NCI-H146 (cell line): Measurements from ENCODE around the gene RAMP1.
"Not testable (repeated sequence)": the region's sequence is repeated elsewhere in the genome, so short reads cannot be mapped to it uniquely, and the experiment has no call there.

Experiments used
- DNase-seq: peaks from one replicate; lab custom pipeline; 2025; lab: John Stamatoyannopoulos, UW

RAMP1 gene

GRCh38 chr2:237863689-237864443, 4.4 kb downstream of the RAMP1 start:
- no peak for DNase-seq

- DNase-seq = no peak
These were observed 5.1 kb downstream of the RAMP1 start for GRCh38 chr2:237864444-237864931.

- DNase-seq = no peak
These were observed 5.7 kb downstream of the RAMP1 start for GRCh38 chr2:237864940-237865622.

GRCh38 chr2:237865623-237866041, 6.2 kb downstream of the RAMP1 start:
- DNase-seq = no peak

- no peak for DNase-seq
These were observed 6.7 kb downstream of the RAMP1 start for GRCh38 chr2:237866101-237866621.

GRCh38 chr2:237867465-237867864, 8.0 kb downstream of the RAMP1 start:
- DNase-seq = no peak

- DNase-seq = not testable (repeated sequence)
These were observed 8.7 kb downstream of the RAMP1 start for GRCh38 chr2:237868074-237868473.

GRCh38 chr2:237868631-237869342, 9.4 kb downstream of the RAMP1 start:
- DNase-seq = no peak

GRCh38 chr2:237869343-237870102, 10.1 kb downstream of the RAMP1 start:
- DNase-seq = no peak

- DNase-seq = no peak
These were observed 10.7 kb downstream of the RAMP1 start for GRCh38 chr2:237870126-237870525.

- no peak for DNase-seq
These were observed 11.6 kb downstream of the RAMP1 start for GRCh38 chr2:237870754-237871651.

DNA sequence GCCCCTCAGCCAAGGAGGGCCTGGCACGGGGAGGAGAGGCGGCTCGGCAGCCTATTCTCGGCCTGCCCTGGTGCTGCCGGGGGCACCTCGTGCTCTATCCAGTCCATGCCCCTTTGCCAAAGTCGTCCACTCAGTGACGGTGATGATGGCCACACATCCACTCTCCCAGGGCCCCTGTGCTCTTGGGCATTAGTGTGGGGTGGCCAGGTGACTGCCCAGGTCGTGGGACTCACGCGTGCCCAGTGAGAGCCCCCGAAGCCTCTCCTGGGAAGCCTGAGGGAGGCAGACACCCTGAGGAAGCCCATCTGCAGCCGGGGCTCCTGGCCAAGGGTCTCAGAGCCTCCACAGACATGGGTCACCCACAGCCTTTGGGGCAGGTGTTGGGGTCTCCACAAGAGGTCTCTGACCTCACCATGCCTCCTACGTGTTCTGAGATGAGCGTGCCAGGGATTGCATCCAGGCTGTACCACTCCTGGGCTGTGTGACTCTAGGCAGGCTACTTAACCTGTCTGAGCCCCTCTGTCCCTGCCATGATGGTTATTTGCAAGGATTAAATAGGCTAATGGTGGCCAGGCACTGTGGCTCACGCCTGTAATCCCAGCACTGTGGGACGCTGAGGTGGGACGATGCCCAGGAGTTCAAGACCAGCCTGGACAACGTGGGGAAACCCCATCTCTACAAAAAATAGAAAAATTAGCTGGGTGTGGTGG, 12.9 kb downstream of the RAMP1 start:
- DNase-seq = no peak

GRCh38 chr2:237873421-237873831, 14.0 kb downstream of the RAMP1 start:
- DNase-seq = no peak

DNA sequence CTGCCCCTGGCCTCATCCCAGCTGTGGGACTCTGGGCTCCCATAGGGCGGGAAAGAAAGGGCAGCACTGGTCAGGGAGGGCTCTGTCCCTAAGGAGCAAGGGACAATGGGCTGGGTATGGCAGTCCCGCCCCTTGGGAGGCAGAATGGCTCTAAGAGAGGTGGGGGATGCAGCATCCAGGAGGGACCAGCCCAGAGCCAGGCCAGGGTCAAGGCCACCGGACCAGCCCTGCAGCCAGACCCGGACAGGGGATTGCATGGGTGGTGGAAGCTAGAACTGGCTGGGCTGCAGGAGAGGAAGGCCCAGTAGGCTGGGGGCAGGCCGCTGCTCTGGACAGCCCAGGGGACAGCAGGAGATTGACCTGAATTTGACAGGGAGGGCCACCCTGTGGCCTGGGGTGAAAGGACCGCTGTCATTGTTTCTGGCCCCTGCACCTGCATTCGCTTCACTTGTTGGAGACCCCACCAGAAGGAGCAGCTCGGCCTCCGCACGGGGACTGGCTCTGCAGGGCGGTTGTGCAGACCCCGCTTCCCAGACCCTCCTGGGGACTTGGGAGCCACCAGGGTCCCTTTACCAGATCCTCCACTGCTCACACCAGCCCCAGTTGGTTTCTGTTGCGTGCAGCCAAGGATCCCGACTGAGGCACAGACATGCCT, 14.6 kb downstream of the RAMP1 start:
- DNase-seq = no peak

- no peak for DNase-seq
These were observed 15.2 kb downstream of the RAMP1 start for GRCh38 chr2:237874585-237875161.

- DNase-seq = no peak
These were observed 16.0 kb downstream of the RAMP1 start for GRCh38 chr2:237875256-237876060.

DNA sequence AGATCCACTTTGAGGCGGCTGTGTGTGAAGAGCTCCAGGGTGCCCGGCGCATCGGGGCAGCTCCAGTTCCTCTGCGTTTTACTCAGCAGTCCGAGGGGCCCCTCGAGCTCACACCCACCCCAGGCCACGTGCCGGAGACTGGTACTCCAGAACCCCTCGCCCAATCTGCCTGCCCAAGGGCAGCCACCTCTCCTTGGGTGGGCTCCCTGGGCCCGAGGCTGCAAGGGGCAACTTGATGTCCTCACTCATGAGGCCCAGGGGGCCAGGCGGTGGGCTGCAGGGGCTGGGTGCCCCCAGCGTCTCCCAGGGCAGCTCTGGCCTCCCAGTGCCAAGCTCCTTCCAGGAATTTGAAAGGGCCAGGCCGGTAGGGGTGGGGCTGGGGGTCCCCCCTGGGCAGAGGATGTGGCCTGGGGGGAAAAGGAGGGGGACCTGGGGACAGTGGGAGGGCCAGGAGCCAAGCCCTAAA, 16.7 kb downstream of the RAMP1 start:
- no peak for DNase-seq

- no peak for DNase-seq
These were observed 17.1 kb downstream of the RAMP1 start for GRCh38 chr2:237876532-237876931.
